Mucosa of stomach (tissue), 1 donor: ENCODE data around the gene RNGTT.

ENCODE experiments used
- H3K27me3 ChIP-seq: one replicate; pipeline ENCODE4 v1.7.0; 2013; ENCODE audit warnings: mild to moderate bottlenecking, low read length; ENCODE audit not compliant: control insufficient read depth, insufficient read depth
- H3K36me3 ChIP-seq: one replicate; pipeline ENCODE4 v1.7.0; 2013; ENCODE audit warnings: low read length; ENCODE audit not compliant: control insufficient read depth, insufficient read depth
- H3K4me1 ChIP-seq: one replicate; pipeline ENCODE4 v1.7.0; 2013; ENCODE audit warnings: mild to moderate bottlenecking, low read length; ENCODE audit not compliant: control insufficient read depth, insufficient read depth
- H3K4me3 ChIP-seq: one replicate; pipeline ENCODE4 v1.7.0; 2013; ENCODE audit warnings: low read length
- H3K9ac ChIP-seq: one replicate; pipeline ENCODE4 v1.7.0; 2013; ENCODE audit warnings: mild to moderate bottlenecking, low read length, moderate library complexity
- H3K9me3 ChIP-seq: one replicate; pipeline ENCODE4 v1.7.0; 2013; ENCODE audit warnings: mild to moderate bottlenecking, low read length, moderate library complexity; ENCODE audit not compliant: control insufficient read depth
- donor health status: Pancreatic carcinoma.

The RNGTT gene

DNA sequence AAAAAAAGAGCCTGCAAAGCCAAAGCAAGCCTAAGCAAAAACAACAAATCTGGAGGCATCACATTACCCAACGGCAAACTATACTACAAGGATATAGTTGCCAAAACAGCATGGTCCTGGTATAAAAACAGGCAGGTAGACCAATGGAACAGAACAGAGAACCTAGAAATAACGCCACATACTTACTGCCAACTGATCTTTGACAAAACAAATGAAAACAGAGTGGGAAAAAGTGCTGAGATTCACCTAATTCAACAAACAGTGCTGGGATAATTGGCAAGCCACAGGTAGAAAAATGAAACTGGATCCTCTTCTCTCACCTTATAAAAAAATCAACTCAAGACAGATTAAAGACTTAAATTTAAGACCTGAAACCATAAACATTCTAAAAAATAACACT, 291.8 kb downstream of the RNGTT start:
- Histone ChIP-seq H3K4me3 (no peak overlapping the region), H3K4me1 (no peaks in the 10 kb centered on the region), H3K9ac (no peak overlapping the region), H3K9me3 (peaks cover 19% of the 10 kb centered on the region), H3K36me3 (no peaks in the 10 kb centered on the region), H3K27me3 (no peaks in the 10 kb centered on the region)

DNA sequence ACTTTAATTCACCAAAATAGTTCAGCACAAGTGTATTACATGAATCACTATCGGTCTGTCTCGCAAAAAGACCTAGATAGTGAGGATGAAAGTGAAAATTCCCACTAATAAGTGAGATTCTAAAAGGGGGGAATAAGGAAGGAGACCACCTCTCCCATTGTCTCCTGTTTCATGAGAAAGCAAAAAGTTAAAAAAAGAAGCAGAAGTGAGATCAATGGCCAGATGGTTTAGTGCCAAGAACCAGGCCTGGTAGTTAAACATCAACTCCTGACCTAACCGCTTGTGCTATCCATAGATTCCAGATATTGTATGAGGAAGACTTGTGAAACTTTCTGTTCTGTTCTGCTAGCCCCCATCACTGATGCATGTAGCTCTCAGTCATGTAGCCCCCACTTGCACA, 293.0 kb downstream of the RNGTT start:
- Histone ChIP-seq H3K9ac (no peak overlapping the region), H3K4me3 (no peak overlapping the region), H3K4me1 (no peaks in the 10 kb centered on the region), H3K36me3 (no peaks in the 10 kb centered on the region), H3K9me3 (peaks cover 19% of the 10 kb centered on the region), H3K27me3 (no peaks in the 10 kb centered on the region)

DNA sequence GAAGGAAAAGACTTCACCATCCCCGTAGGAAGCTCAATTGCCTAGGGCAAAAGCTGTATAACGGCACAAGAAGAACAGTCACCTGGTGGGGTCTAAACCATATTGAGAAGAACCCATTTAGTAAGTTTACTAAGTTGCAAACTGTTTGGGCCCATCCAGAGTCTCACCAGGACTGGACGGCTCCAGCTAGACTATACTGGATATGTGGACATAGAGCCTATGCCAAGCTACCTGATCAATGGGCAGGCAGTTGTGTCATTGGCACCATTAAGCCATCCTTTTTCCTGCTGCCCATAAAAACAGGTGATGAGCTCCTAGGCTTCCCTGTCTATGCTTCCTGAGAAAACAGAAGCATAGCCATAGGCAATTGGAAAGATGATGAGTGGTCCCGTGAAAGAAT, 293.9 kb downstream of the RNGTT start:
- Histone ChIP-seq H3K4me1 (no peaks in the 10 kb centered on the region), H3K27me3 (no peaks in the 10 kb centered on the region), H3K4me3 (no peak overlapping the region), H3K9me3 (peaks cover 19% of the 10 kb centered on the region), H3K36me3 (no peaks in the 10 kb centered on the region), H3K9ac (no peak overlapping the region)

DNA sequence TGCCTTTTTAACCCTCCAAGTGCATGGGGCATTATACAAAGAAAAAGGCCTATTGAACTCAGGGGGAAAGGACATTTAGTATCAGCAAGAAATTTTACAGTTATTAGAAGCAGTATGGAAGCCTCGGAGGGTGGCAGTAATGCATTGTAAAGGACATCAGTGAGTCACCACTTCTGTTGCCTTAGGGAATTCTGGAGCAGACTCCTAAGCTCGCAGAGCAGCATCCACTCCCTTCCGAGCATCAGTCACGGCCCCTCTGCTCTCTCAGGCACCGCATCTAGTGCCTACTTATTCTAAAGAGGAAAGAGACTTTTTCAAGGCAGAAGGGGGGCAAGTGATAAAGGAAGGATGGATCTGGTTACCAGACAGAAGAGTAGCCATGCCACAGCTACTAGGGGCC, 296.5 kb downstream of the RNGTT start:
- Histone ChIP-seq H3K4me3 (no peak overlapping the region), H3K27me3 (no peaks in the 10 kb centered on the region), H3K9me3 (peaks cover 19% of the 10 kb centered on the region), H3K4me1 (no peaks in the 10 kb centered on the region), H3K9ac (no peak overlapping the region), H3K36me3 (no peaks in the 10 kb centered on the region)

DNA sequence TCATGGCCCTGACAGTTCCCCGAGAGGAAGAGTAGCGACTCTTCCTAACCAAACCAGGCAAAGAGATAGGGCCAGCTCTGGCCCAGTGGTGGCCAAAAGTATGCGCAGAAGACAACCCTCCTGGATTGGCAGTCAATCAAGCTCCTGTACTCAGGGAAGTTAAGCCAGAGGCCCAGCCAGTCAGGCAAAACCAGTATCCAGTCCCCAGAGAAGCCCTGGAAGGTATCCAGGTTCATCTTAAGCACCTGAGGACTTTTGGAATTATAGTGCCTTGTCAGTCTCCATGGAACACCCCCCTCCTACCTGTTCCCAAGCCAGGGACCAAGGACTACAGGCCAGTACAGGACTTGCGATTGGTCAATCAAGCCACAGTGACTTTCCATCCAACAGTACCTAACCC, 298.3 kb downstream of the RNGTT start:
- Histone ChIP-seq H3K4me1 (no peaks in the 10 kb centered on the region), H3K27me3 (no peaks in the 10 kb centered on the region), H3K36me3 (no peaks in the 10 kb centered on the region), H3K9ac (no peak overlapping the region), H3K9me3 (peaks cover 8% of the 10 kb centered on the region), H3K4me3 (no peak overlapping the region)

DNA sequence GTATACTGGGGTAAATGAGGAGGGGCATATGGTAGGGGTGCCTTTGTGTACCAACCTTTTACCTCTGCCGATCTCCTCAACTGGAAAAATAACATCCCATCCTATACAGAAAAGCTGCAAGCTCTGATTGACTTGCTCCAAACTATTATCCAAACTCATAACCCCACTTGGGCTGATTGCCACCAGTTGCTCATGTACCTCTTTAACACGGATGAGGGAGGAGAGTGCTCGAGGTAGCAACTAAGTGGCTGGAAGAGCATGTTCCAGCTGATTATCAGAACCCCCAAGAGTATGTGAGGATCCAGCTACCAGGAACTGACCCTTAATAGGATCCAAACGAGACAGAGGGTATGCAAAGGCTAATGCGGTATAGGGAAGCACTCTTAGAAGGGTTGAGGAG, 299.6 kb downstream of the RNGTT start:
- Histone ChIP-seq H3K4me3 (no peak overlapping the region), H3K4me1 (no peaks in the 10 kb centered on the region), H3K27me3 (no peaks in the 10 kb centered on the region), H3K9me3 (no peaks in the 10 kb centered on the region), H3K36me3 (no peaks in the 10 kb centered on the region), H3K9ac (no peak overlapping the region)

DNA sequence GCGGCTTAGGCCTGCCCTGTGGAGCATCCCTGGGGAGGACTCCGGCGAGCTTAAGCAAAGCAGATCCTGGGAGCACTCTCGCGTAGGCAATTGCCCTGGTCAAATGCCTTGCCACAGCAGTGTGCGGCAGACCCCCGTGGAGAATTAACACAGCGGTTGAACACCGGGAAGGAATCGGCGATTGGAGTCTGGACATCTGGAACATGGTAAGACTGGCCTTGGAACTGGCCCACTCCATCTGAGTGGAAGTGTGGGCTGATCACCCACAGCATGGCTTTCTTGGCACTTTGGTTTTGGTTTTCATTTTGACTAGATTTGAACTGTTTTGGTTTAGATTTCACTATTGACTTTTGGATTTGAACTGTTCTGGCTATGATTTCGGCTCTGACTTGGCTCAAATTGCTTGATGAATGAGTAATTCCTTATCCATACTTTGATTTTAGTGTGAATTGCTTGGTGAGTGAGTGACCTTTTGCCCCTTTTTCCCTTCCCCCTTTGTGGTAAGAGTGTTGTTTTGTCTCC, 300.7 kb downstream of the RNGTT start:
- Histone ChIP-seq H3K9ac (no peak overlapping the region), H3K27me3 (no peaks in the 10 kb centered on the region), H3K4me3 (no peak overlapping the region), H3K4me1 (no peaks in the 10 kb centered on the region), H3K36me3 (no peaks in the 10 kb centered on the region), H3K9me3 (no peaks in the 10 kb centered on the region)

DNA sequence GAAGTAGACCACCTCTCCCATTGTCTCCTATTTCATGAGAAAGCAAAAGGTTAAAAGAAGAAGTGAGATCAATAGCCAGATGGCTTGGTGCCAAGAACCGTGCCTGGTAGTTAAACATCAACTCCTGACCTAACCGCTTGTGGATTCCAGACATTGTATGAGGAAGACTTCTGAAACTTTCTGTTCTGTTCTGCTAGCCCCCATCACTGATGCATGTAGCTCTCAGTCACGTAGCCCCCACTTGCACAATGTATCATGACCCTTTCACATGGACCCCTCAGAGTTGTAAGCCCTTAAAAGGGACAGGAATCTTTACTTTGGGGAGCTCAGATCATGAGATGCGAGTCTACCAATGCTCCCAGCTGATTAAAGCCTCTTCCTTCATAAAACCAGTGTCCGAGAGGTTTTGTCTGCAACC, 301.2 kb downstream of the RNGTT start:
- H3K27me3 ChIP-seq: no peaks in the 10 kb centered on the region
- H3K4me1 ChIP-seq: no peaks in the 10 kb centered on the region
- no peaks in the 10 kb centered on the region for H3K36me3 ChIP-seq
- H3K9me3 ChIP-seq: no peaks in the 10 kb centered on the region
- H3K9ac ChIP-seq: no peak overlapping the region
- no peak overlapping the region for H3K4me3 ChIP-seq

DNA sequence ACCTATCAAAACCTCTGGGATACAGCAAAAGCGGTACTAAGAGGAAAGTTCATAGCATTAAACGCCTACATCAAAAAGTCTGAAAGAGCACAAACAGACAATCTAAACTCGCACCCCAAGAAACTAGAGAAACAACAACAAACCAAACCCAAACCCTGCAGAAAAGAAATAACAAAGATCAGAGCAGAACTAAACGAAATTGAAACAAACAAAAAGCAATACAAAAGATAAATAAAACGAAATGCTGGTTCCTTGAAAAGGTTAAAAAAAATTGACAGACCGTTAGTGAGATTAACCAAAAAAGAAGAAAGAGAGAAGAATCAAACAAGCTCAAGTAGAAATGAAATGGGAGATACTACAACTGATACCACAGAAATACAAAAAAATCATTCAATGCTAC, 302.3 kb downstream of the RNGTT start:
- Histone ChIP-seq H3K4me3 (no peak overlapping the region), H3K9ac (no peak overlapping the region), H3K9me3 (no peaks in the 10 kb centered on the region), H3K4me1 (no peaks in the 10 kb centered on the region), H3K36me3 (no peaks in the 10 kb centered on the region), H3K27me3 (no peaks in the 10 kb centered on the region)

DNA sequence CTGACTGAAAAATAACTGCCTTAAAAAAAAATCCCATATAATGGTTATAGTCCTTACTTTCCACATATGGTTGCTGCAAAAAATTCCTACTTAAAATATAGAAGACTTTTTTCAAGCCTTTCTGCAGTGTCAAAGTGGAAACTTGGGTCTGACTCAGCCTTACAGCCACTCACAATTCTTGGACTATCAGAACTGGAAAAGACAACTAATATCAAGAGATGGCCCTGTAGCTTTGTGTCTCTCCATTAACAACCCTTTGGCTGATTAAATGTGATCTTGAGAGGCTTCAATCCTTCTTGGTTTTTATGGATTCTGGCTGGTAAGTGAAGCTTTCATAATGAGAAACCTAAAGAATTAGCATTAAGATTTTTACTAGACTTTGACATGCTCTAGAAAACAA, 307.8 kb downstream of the RNGTT start:
- Histone ChIP-seq H3K36me3 (no peaks in the 10 kb centered on the region), H3K9me3 (no peaks in the 10 kb centered on the region), H3K27me3 (no peaks in the 10 kb centered on the region), H3K4me3 (no peak overlapping the region), H3K4me1 (no peaks in the 10 kb centered on the region), H3K9ac (no peak overlapping the region)

DNA sequence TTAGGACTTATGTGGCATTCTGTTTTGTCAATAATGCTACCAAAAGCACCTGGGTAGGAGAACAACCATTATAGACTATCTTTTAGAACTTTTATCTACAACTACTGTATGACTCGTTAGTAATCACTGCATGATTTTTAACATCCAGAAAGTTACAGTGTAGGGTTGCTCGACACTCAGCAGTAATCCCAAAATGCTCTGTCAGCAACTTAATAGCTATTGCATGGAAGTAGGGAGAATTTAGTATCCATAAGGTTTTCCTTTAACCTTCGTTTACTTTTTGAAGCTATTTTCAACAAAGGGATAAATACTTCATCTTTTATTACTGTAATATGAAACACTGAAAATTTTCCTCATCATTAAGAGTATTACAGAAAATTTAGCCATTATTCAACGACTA, 309.5 kb downstream of the RNGTT start:
- H3K27me3 ChIP-seq: no peaks in the 10 kb centered on the region
- H3K4me1 ChIP-seq: no peaks in the 10 kb centered on the region
- H3K36me3 ChIP-seq: no peaks in the 10 kb centered on the region
- no peak overlapping the region for H3K4me3 ChIP-seq
- no peaks in the 10 kb centered on the region for H3K9me3 ChIP-seq
- no peak overlapping the region for H3K9ac ChIP-seq

DNA sequence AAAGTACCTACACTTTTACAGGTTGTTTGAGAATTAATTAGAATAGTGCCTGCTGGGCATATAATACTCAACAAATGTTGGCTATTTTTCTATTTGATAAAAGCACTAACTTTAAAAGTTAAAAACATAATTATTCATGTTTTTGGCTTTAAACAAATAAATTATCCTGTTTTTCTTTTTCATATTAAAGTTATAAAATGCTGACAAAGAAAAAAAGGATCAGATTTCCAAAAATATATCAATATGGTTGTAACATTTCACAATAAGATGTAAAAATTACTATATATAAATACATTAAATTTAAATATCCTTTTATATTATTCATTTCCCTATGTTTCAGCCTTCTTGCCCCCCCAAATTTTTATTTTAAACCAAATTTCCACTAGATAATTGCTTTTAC, 312.0 kb downstream of the RNGTT start:
- Histone ChIP-seq H3K9ac (no peak overlapping the region), H3K27me3 (no peaks in the 10 kb centered on the region), H3K9me3 (no peaks in the 10 kb centered on the region), H3K4me1 (no peaks in the 10 kb centered on the region), H3K36me3 (no peaks in the 10 kb centered on the region), H3K4me3 (no peak overlapping the region)

DNA sequence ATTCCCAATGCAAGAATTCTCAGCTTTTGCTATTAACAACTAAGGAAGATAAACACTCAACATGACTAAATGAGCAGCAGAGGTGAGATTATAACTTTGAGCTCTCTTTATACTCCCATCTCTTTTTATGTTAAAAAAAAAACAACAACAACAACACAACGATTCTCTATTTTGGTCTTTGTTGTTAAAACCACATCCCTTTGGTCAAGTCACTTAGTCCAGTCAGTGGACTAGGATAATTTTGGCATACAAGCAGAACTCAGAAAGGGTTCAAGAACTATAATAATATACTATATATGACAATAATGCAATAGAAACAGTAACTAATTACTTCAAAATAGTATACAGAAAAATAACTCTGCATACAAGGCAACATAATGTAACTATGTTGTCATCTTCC, 312.4 kb downstream of the RNGTT start:
- no peak overlapping the region for H3K4me3 ChIP-seq
- no peaks in the 10 kb centered on the region for H3K27me3 ChIP-seq
- no peak overlapping the region for H3K9ac ChIP-seq

More for the DNA sequence above, 312.4 kb downstream of the RNGTT start:
- no peaks in the 10 kb centered on the region for H3K9me3 ChIP-seq
- no peaks in the 10 kb centered on the region for H3K36me3 ChIP-seq
- no peaks in the 10 kb centered on the region for H3K4me1 ChIP-seq
